ENCODE measurements around the gene PRKAB1. TPM values are rescaled to one million over a fixed set of nuclear protein-coding genes. Genes with fewer than 3 reads are reported as not detected.

PRKAB1 gene
- total RNA-seq, 1 donor from 2014 or later = 22.3 TPM

GRCh38 chr12:119630223-119630780 is 37.6 kb upstream of the PRKAB1 start:
- no peak overlapping the region for H3K4me3 ChIP-seq (ENCODE audit: low read depth, low read length)
- DNase-seq (ENCODE audit: low read depth) = no peak
- TF ChIP-seq, protein P1, sequence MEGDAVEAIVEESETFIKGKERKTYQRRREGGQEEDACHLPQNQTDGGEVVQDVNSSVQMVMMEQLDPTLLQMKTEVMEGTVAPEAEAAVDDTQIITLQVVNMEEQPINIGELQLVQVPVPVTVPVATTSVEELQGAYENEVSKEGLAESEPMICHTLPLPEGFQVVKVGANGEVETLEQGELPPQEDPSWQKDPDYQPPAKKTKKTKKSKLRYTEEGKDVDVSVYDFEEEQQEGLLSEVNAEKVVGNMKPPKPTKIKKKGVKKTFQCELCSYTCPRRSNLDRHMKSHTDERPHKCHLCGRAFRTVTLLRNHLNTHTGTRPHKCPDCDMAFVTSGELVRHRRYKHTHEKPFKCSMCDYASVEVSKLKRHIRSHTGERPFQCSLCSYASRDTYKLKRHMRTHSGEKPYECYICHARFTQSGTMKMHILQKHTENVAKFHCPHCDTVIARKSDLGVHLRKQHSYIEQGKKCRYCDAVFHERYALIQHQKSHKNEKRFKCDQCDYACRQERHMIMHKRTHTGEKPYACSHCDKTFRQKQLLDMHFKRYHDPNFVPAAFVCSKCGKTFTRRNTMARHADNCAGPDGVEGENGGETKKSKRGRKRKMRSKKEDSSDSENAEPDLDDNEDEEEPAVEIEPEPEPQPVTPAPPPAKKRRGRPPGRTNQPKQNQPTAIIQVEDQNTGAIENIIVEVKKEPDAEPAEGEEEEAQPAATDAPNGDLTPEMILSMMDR (conservative IDR thresholded peaks at IDR 0.05; ENCODE audit: low read depth, low read length) = no peak

DNA sequence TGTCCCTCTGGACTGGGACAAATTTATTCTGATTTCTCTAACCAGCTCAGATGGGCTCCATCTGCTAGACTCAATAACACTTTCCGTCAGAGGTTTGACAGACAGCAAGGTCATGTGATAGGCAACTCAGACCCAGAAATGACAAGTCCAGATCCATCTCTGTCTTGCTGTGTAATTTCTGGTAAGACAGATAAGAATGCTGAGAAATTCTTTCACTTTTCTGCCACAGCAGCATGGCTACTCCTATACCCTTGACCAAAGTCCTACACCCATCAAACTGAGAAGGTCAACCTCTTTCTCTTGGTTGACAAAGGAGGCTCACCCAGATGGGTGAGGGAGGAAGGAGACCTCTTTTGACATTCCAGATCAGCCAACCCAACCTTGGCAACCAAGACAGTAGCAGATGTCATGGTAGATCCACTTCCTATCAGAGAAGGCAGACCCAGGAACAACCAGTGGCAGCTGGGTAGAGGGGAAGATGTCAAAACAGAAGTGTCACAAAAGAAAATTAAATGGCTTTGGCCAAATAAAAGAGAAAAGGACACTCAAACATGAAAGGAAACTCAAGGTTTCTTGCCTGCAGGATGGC is 36.9 kb upstream of the PRKAB1 start:
- TF ChIP-seq, protein P1 (conservative IDR thresholded peaks at IDR 0.05; ENCODE audit: low read depth, low read length) = no peak
- no peak for DNase-seq (ENCODE audit: low read depth)
- H3K4me3 ChIP-seq (ENCODE audit: low read depth, low read length) = no peak overlapping the region

GRCh38 chr12:119631930-119632678 is 35.8 kb upstream of the PRKAB1 start:
- no peak overlapping the region for H3K4me3 ChIP-seq (ENCODE audit: low read depth, low read length)
- TF ChIP-seq, protein P1 (conservative IDR thresholded peaks at IDR 0.05; ENCODE audit: low read depth, low read length) = no peak
- DNase-seq (ENCODE audit: low read depth) = no peak

DNA sequence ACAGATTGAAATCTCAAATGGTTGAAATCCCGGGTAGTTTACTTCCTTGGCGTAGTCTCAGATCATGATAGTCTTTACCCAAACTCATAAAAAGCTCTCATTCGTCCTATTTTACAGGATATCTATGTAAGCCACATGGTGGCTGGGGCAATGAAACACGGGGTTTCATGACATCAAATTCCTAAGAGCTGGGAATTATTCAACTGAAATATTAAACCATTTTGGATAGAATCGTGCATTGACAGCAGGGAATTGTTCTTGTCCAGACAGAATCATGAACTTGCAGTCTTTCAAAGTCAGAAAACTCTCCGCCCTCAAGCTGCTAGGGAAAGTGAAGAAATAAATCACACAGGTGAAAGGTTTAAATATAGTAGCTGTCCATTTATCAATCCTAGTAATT is 33.2 kb upstream of the PRKAB1 start:
- no peak for DNase-seq (ENCODE audit: low read depth)
- TF ChIP-seq, protein P1 (conservative IDR thresholded peaks at IDR 0.05; ENCODE audit: low read depth, low read length) = no peak
- H3K4me3 ChIP-seq (ENCODE audit: low read depth, low read length) = no peak overlapping the region

GRCh38 chr12:119642986-119643385 is 24.9 kb upstream of the PRKAB1 start:
- no peak overlapping the region for H3K4me3 ChIP-seq (ENCODE audit: low read depth, low read length)
- DNase-seq (ENCODE audit: low read depth) = no peak
- TF ChIP-seq, protein P1 (conservative IDR thresholded peaks at IDR 0.05; ENCODE audit: low read depth, low read length) = peak; percentile 59

DNA sequence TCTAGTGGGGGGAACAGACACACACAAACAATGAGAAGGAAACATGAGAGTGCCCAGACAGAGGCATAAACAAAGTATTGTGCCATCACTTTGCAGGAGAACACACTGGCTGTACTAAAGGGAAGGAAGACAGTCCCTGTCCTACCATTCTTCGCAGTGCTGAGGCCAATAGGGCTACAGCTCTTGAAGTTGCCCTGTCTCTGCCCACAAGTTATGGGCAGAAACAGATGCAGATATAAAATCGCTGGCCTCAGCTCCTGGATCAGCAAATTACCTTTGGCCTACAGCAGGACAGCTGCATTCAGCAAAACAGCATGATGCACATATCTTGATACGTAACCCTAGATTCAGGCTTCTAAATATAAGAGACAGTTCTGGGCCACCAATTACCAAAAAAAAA is 23.0 kb upstream of the PRKAB1 start:
- H3K4me3 ChIP-seq (ENCODE audit: low read depth, low read length) = no peak overlapping the region
- DNase-seq (ENCODE audit: low read depth) = no peak
- TF ChIP-seq, protein P1 (conservative IDR thresholded peaks at IDR 0.05; ENCODE audit: low read depth, low read length) = no peak
